C4-2B (cell line): ENCODE measurements around the gene LIAS.

Source experiments
- CTCF ChIP-seq: fragments of 450-650 bp; conservative IDR thresholded peaks from 2 replicates; pipeline ENCODE4 v1.5.1; 2017; ENCODE audit warnings: mild to moderate bottlenecking
- ZFX ChIP-seq: fragments of 450-650 bp; IDR thresholded peaks from 2 replicates; pipeline ENCODE4 v1.6.1; 2017

- TF ChIP-seq CTCF (no peak), ZFX (no peak)
These were observed 39.3 kb downstream of the LIAS start for GRCh38 chr4:39497909-39498726.
